Activated CD4-positive, alpha-beta T cell treated with anti-CD3 and anti-CD28 coated beads, Interleukin-2, amount 50 U/mL, for 16 hours (primary cell): ENCODE results near the gene C18orf63.
"Not testable (repeated sequence)": the region's sequence is repeated elsewhere in the genome, so short reads cannot be mapped to it uniquely, and the experiment has no call there.

Experiments
- DNase-seq: peaks from one replicate; pipeline ENCODE4 v3.0.0-alpha.2; 2020

The C18orf63 gene

DNA sequence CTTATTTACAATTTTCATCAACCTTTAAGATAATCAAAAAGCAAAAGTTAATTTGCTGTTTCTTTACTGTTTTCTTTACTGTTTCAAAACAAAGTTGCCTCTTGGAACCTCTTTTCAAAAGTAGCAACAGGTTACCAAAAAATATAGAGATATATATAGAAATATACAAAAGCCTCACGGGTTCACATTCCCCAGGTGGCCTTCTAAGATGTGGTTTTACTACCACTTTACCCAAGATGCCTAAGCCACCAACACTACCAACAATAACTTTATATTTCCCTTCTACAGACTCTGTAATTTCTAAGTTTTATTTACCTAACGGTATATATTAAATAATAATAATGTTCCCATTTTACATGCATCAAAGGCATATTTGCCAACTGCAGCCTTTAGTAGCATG is 28.8 kb upstream of the C18orf63 start:
- DNase-seq = no peak

- DNase-seq = no peak
Observed at GRCh38 chr18:74288041-74288440, 27.6 kb upstream of the C18orf63 start.

DNA sequence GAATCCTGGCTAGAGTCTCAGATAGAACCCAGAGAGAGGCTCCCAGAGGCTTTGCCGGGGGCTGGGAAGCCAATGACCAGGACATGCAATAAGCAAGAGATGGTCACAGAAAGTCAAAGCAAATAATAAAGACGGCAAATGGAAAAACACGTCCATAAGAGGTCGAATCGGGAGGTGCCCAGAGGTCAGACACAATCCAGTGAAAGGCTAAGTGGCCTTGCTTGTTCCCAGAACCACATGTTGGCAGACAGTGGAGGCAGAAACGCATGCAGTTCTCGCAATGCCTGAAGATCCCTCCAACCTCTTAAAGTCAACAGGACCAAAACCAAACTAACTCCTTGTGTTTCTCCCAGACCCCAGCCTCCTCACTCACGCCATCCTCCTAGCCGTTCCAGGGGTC is 26.9 kb upstream of the C18orf63 start:
- DNase-seq = no peak

GRCh38 chr18:74289137-74289536 is 26.5 kb upstream of the C18orf63 start:
- DNase-seq = no peak

- no peak for DNase-seq
Observed at GRCh38 chr18:74290021-74290420, 25.6 kb upstream of the C18orf63 start.

- DNase-seq = no peak
Observed at GRCh38 chr18:74290794-74291471, 24.7 kb upstream of the C18orf63 start.

GRCh38 chr18:74291472-74291770 is 24.2 kb upstream of the C18orf63 start:
- DNase-seq = no peak

GRCh38 chr18:74291771-74292540 is 23.7 kb upstream of the C18orf63 start, which contains the start of gene CYB5A:
TSS of gene CYB5A (minus strand) at chr18:74291963. CDS start at chr18:74291875, 88 bp downstream.
- peak; percentile 97 for DNase-seq

- DNase-seq = no peak
Observed at GRCh38 chr18:74292541-74292858, 23.1 kb upstream of the C18orf63 start.

- DNase-seq = not testable (repeated sequence)
Observed at GRCh38 chr18:74292982-74293381, 22.7 kb upstream of the C18orf63 start.

- no peak for DNase-seq
Observed at GRCh38 chr18:74294526-74294925, 21.1 kb upstream of the C18orf63 start.

DNA sequence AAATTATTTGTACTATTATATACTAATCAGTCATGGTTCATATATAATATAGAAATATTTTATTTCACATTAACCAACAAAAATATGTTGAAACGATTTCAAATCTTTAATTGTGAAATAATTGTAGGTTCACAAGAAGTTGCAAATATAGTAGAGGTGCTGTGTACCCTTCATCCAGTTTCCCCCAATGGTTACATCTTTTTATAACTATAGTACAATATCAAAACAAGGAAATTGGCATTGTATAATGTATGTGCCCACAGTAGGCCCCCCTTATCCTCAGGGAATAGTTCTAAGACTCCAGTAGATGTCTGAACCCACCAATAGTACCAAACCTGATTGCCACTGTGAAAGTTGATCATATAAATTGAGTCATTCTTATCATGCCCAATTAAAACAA is 16.5 kb upstream of the C18orf63 start:
- DNase-seq = no peak

DNA sequence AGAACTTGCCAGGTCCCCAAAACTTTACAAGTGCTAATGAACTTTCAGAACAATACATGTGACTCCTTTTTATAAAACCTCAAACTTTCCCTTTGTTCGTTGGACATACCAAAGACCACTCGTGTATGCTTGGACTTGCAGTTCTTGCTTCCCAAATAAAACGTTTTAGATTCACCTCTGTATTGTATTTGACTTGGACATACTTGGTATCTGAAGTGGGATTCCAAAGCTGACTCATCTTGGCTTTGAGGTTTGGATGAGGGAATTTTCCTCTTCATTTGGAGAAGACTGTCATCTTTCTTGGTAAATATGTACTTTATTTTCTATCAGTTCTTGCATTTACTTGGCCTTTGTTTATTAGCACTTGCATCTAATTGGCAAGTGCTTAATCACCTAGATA is 15.9 kb upstream of the C18orf63 start:
- DNase-seq = no peak

GRCh38 chr18:74303306-74303705 is 12.3 kb upstream of the C18orf63 start:
- DNase-seq = no peak

- DNase-seq = no peak
Observed at GRCh38 chr18:74303936-74304335, 11.7 kb upstream of the C18orf63 start.

DNA sequence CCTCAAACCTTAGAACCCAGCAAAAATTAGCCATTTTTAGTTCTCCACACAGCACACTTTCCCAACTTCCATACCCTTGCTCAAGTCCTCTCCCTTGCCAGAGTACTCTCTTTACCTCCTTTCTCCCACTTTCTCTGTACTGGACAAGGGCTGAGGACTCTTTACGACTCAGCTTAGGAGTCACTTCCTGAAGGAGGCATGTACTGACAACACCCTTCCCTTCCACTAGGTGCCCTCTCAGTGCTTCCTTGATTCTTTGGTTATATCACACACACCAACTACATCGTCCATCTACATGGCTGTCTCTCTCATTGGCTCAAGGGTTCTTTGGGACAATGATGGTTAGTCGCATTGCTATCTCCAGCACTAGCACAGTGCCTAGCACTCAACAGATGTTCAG is 5.2 kb upstream of the C18orf63 start:
- no peak for DNase-seq

DNA sequence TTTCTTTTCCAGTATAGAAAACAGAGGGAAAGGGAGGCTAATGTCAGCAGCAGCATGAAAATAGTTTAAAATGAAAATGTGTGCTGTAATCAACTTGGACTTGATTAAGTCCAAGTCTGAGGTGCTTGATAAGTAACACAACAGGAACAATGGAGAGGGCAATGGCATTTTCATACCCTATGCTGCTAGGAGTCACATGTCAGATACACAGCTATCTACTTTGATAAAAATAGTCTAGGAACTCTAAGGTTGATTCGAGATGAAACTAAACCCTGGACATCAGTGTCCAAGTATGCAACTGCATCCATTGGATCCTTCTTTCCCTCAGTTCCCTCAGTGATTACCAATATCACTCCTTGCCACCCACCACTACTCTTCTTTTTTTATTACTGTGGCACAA is 4.6 kb upstream of the C18orf63 start:
- no peak for DNase-seq

DNA sequence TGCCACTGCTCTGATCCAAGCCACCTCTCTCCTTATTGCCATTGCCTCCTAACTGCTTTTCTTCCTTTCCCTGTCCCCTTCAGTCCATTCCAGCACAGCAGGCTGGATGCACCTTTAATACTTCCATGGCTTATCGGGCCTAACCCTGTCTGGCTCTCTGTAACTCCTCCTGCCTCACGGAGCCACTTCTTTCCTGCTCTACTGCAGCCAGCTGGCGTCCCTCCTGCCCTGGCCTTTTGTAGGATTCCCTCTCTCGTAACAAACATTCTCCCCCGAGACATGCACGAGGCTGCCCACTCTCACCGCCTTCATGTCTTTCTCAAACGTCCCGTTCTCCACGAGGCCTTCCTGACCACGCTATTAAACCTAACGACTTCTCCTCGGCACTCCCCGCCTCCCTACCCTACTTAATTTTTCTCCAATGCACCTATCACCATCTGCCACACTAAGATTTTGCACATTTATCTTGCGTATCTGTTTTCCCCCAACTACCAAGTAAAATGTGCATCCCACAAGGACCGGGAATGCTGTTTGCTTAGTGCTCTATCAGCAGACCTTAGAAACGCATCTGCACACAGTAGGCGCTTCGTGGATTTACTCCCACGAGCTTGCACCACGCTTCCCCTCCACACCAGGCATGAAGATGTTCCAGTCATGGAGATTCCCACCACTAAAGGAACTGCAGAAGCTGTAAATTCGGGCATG is 728 bp upstream of the C18orf63 start:
- no peak for DNase-seq

DNA sequence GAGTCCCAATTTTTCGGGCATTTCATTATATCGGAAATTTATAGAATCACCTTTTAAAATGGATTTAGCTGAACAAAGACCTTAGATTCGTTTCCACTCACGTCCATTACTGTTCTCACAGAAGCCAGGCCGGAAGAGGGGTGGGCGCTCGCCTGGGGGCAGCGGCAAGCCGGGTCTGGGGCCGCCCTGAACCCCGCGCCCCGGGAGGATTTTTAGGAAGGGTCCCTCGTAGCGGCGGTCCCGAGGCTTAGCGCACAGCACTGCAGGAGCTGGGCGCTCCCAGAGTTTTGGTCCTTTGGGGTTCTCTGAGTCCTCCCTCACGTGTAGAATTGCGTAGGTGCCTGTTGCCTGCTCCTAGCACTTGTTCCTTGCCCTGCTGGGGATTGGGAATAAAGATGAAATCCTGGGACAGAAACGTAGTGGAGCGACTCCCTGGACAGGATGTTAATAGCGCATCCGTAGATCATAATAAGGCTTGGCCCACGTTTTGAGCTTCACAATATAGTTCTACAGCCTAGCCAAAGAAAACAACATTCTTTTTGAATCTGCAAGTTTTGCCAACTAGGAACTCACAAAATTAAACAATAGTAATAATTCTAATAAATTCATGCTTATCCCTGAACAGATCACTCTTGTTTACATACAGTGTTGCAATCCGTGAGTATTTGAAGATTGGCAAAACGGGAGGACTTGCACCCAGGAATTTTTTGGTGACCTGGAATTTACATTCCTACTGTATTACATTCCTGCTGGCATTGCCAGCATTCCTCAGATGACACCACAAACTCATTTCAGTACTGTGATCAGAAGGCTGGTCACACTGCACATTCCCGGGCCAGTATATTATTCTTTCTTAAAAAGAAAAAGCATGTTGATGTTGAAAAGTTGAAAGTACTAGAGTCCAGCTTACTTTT is 875 bp downstream of the C18orf63 start:
- DNase-seq = no peak

GRCh38 chr18:74326231-74326630 is 10.6 kb downstream of the C18orf63 start:
- no peak for DNase-seq

DNA sequence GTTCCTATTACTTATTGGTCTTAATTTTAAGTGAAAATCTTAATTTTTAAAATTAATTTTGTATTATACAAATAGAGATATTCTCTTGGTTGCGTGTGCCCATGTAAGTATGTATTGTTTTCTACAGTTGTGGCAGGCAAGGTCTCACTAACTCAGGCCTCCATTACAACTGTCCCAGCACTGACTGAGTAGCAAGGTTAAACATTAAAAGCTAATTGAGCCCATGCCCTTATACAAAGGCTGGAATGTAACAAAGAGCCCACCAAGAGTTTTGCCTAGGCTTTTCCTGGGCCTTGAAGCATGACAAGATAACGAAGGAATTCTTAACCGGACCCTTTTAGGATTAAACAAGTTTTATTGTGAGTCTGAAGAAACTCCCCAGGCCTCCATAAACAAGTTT is 11.2 kb downstream of the C18orf63 start:
- not testable (repeated sequence) for DNase-seq

GRCh38 chr18:74328206-74328605 is 12.6 kb downstream of the C18orf63 start:
- no peak for DNase-seq

DNA sequence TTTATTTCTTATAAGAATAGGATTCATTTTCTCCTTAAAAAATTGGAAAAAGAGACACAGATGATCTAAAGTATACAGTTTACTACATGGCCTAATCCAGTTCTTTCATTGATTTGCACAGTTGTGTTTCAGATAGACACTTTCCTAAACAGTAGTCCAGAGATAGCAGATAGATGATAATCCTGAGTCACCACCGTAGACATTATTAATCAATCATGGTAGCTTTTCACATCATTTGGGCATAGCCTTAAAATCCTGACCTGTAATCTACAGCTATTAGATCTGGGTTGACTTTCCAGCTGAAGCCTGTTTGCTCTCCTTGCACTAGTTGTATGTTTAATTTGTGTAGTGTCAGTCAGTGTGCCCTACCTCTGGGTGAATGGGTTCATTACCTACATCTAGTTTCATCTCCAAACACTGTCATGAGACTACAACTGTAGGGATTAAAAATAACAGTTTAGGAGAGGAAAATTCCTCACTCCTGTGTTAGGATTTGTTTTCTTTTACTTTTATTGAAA is 14.1 kb downstream of the C18orf63 start:
- DNase-seq = no peak
